ENCODE results near the gene CTR9. TPM values are rescaled to one million over a fixed set of nuclear protein-coding genes. Genes with fewer than 3 reads are reported as not detected.
"Not testable (repeated sequence)": the region's sequence is repeated elsewhere in the genome, so short reads cannot be mapped to it uniquely, and the experiment has no call there.

The CTR9 gene
- total RNA-seq, 6 experiments from 2014 or later, result 15.9 to 38.9 (median 20.0) TPM

GRCh38 chr11:10809373-10810160, 58.5 kb downstream of the CTR9 start:
- Histone ChIP-seq H3K9me3 (no peaks in the 10 kb centered on the region), H3K36me3 (peaks cover 10 to 24% (median 20%) of the 10 kb centered on the region in 4 donors), H3K4me3 (peak overlapping the region; percentile 57 to 98 (median 83)), H3K27me3 (no peaks in the 10 kb centered on the region), H3K27ac (peak overlapping the region; percentile 95 to 99 (median 97)), H3K4me1 (peaks cover 0 to 23% (median 10%) of the 10 kb centered on the region in 4 donors)
- no peak for TF ChIP-seq CTCF (IDR thresholded peaks at IDR 0.05)
- no peak for TF ChIP-seq POLR2A (IDR thresholded peaks at IDR 0.05)
- peak; percentile 20 to 45 (median 24) for ATAC-seq
- 3% methylated on average over 20 of the region's 29 CpGs for WGBS (ENCODE audit: insufficient coverage, low coverage, low lambda C conversion rate, missing lambda C conversion rate)
- DNase-seq, result peak in 2 of 3 donors; percentile 49 to 71
- intact Hi-C loops (cut with DNase I), result no loop called here

- DNase-seq, result no peak
- ATAC-seq, result no peak
- Histone ChIP-seq H3K4me1 (peaks cover 0 to 6% (median 0%) of the 10 kb centered on the region in 4 donors), H3K9me3 (no peaks in the 10 kb centered on the region), H3K36me3 (no peaks in the 10 kb centered on the region), H3K27ac (no peak overlapping the region), H3K4me3 (no peak overlapping the region), H3K27me3 (no peaks in the 10 kb centered on the region)
- intact Hi-C loops (cut with DNase I), result no loop called here
- TF ChIP-seq CTCF (IDR thresholded peaks at IDR 0.05) (no peak), POLR2A (IDR thresholded peaks at IDR 0.05) (no peak)
Measured at GRCh38 chr11:10813945-10814344, 62.9 kb downstream of the CTR9 start.

GRCh38 chr11:10818594-10818993, 67.5 kb downstream of the CTR9 start:
- TF ChIP-seq POLR2A (IDR thresholded peaks at IDR 0.05), result no peak
- Histone ChIP-seq H3K4me1 (no peaks in the 10 kb centered on the region), H3K27ac (no peak overlapping the region), H3K36me3 (no peaks in the 10 kb centered on the region), H3K27me3 (no peaks in the 10 kb centered on the region), H3K4me3 (no peak overlapping the region), H3K9me3 (no peaks in the 10 kb centered on the region)
- ATAC-seq (no peak), DNase-seq (no peak)
- intact Hi-C loops (cut with DNase I), result no loop called here
- WGBS (ENCODE audit: insufficient coverage, low coverage, low lambda C conversion rate, missing lambda C conversion rate), result 79% methylated on average over 1 of the region's 1 CpG

- DNase-seq; intact Hi-C loops (cut with DNase I); H3K4me1 ChIP-seq; H3K27me3 ChIP-seq; ATAC-seq; H3K9me3 ChIP-seq; H3K27ac ChIP-seq; H3K4me3 ChIP-seq; H3K36me3 ChIP-seq: not testable (repeated sequence)
- no CpG with 5 or more reads among the region's 3 CpGs for WGBS (ENCODE audit: insufficient coverage, low coverage, low lambda C conversion rate, missing lambda C conversion rate)
Measured at GRCh38 chr11:10822491-10822890, 71.4 kb downstream of the CTR9 start.

GRCh38 chr11:10823152-10823579, 72.1 kb downstream of the CTR9 start:
- WGBS (ENCODE audit: insufficient coverage, low coverage, low lambda C conversion rate, missing lambda C conversion rate), result 47% methylated on average over 2 of the region's 2 CpGs
- ATAC-seq, result peak in 3 of 4 donors; percentile 20 to 38 (median 29)
- DNase-seq, result no peak

More at GRCh38 chr11:10823152-10823579, 72.1 kb downstream of the CTR9 start:
- no peaks in the 10 kb centered on the region for H3K4me1 ChIP-seq
- intact Hi-C loops (cut with DNase I), result no loop called here
- H3K9me3 ChIP-seq, result no peaks in the 10 kb centered on the region
- TF ChIP-seq CTCF (IDR thresholded peaks at IDR 0.05) (no peak), POLR2A (IDR thresholded peaks at IDR 0.05) (no peak)
- H3K36me3 ChIP-seq, result no peaks in the 10 kb centered on the region
- no peak overlapping the region for H3K27ac ChIP-seq
- no peak overlapping the region for H3K4me3 ChIP-seq
- H3K27me3 ChIP-seq, result no peaks in the 10 kb centered on the region
